Measurements from ENCODE around the gene SHISA3. TPM values are rescaled to one million over a fixed set of nuclear protein-coding genes. Genes with fewer than 3 reads are reported as not detected.

SHISA3 gene
- total RNA-seq, 1 experiment from 2014 or later = not detected

DNA sequence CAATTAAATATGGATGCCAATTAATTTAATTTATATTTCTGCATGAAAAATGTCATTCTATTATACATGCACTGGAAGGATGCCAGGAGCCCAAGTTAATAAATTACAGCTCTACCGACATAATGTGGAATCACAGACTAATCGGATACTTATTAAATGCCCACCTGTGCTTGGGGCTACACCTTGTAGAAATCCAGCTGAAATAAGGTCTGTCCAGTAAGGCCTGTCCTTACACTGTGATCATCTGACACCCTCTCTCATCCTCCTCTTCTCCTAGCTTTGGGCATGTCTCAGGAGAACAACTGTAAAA lies 6.0 kb upstream of the SHISA3 start:
- DNase-seq (ENCODE audit: low read depth) = no peak

DNA sequence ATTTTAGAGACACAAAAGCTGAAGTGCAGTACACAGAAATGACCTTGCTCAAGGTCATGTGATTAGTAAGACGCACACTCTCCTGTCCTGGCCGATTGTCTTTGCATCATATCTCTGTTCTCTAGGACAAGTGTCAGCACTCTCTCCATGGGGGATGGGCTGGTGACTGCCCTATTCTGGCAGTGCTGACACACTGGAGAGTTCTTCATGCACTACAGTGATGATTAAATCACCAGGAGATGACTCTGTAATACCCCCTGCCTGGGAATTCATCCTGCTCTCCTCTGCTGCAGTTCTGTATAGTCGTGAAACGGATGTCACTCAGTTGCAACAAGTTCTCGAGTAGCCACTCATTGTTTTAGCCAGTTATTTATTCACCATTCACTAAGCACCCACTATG lies 5.3 kb upstream of the SHISA3 start:
- peak; percentile 50 for DNase-seq (ENCODE audit: low read depth)

DNA sequence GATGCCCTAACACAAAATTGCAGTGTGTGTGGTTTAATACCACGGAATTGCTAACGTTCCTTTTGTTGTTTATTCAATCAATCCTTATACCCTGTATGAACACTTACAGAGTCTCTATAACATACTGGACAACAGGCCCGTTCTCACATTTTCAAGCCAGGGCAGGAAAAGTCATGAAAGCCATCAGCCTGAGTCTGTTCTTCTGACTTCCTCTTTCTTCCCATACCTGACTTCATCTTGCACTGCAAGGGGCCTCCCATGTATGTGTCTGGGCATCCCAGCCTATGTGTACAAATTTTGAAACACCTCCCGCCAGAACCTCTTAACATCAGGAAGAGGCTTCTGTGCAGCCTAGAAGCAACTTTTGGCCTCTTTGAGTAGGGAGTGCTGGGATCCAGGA lies 4.9 kb upstream of the SHISA3 start:
- DNase-seq (ENCODE audit: low read depth) = no peak

DNA sequence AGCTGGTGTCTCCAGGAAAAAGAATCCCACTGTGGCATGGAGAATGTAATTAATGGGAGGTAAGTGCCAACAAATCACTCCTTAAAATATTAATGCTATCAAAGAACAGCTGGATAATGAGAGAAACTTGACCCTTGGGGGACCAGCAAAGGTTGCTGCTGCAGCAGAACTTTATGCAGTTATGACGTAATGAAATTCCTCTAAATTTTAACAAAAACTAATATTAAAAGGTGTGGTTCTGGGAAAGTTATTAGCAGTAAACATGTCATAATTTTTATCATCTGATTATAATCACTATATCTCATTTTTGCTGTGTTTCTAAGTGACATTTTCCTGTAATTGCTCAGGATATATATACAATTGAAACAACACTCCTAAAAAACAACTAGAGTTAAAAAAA lies 1.7 kb upstream of the SHISA3 start:
- no peak for DNase-seq (ENCODE audit: low read depth)

DNA sequence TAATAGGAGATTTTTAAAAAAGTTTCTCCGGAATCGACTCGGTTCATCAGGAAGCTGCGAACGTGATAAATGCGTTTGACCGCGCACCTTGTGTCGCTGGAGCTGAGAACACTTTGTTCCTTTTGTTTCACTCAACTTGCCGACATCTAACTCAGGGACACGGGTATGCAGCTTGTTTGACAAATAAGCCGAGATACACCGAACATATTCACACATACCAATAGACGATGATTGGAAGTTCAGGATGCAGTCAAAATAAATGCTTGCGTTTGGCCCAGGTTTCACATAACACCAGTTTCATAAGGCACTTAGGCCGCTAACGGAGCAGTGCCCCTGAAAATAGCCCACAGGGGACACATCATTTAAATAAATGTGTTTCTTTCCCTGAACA lies 932 bp upstream of the SHISA3 start:
- no peak for DNase-seq (ENCODE audit: low read depth)

DNA sequence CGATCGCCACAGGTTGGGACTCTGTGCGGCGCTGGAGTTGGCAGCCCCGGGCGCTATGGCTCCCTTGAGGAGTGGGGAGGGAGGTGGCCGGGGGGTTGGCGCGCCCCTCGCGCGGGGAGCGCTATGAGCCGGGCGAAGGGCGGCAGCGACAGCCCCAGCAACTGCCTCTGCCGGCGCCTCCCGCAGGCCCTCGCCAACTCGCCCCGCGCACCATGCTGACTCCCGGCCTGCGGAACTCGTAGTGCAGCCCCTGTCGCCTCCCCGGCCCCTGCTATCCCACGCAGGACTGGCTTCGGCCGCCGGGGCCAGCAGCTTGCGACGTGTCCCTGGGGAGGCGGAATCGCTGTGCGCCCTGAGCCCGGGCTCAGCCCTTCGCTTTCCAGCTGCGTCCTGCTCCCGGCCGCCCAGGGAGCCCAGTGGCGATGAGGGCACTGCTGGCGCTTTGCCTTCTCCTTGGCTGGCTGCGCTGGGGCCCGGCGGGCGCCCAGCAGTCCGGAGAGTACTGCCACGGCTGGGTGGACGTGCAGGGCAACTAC lies 415 bp downstream of the SHISA3 start:
- DNase-seq (ENCODE audit: low read depth) = no peak

DNA sequence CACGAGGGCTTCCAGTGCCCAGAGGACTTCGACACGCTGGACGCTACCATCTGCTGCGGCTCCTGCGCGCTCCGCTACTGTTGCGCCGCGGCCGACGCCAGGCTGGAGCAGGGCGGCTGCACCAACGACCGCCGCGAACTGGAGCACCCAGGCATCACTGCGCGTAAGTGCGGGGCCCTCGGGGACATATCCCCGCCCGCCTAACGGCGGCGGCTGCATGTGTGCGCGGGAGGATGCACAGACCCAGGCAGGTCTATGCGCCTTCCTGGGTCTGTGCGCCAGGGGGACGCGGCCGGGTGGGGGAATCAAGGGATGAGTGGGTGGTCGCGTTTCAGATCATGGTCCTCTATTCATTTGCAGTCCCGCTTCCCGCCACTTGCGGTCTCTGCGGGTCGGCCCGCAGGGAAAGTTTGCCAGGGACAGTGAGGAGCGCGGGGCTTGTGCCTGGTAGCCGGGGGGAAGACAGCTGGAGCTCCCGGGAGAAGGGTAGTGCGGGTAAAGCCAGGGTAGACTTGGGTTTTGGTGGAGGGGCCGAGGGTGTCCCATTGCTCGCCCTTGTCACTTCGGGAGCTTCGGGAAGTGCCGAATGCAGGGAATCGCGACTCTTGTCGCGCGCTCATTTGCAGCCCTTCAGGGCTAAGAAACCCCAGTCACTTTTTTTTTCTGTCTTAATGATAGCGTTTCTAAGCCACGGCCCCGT lies 1.0 kb downstream of the SHISA3 start:
- no peak for DNase-seq (ENCODE audit: low read depth)

DNA sequence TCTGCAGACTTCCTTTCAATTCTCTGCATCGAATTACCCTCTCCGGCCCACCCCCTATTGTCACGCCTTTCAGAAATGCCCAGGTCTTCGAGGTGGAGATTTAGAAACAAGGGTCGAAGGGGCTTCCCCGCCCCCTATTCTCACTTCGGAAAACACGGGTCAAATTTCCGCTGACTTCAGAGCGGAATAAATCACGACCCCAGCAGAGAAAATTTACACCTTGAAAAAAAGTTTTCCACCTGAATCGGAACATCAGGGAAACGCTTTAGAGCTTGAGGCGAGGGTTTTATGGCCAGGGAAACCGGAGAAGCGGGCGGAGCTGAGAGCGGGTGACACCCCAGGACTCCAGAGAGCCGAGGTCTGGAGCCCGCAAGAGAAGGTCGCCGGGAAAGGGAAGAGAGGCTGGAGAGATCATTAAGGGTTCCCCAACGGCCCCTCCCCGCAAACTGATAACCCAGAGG lies 1.6 kb downstream of the SHISA3 start:
- DNase-seq (ENCODE audit: low read depth) = no peak

DNA sequence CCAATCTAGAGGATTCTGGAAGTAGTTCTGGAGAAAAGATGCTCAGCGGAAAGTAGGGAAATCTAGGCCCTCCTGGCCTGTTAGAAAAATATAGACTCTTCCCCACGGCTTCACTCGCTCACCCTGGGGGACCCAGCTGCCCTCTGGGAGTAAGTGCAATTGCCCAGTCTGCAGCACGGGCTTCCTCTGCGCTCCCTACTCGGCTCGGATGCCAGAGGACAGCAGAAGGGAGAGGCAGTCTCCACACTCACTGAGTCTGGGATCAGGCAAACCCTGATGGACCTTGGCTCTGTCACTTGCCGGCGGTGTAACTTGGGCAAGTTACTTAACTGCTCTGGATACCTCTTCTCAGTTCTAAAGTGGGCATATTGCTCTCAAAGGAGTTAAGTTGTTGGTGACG lies 2.1 kb downstream of the SHISA3 start:
- DNase-seq (ENCODE audit: low read depth) = no peak

DNA sequence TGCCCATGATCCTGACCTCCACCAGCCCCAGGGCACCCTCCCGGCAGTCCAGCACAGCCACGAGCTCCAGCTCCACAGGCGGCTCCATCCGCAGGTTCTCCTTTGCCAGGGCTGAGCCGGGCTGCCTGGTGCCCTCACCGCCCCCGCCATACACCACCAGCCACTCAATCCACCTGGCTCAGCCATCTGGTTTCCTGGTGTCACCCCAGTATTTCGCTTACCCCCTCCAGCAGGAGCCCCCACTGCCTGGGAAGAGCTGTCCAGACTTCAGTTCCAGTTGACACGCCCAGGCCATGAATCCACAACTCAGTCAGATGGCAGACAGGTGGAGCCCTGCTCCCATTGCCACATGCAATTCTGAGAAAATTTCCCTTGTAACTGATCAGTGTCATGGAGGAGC lies 3.9 kb downstream of the SHISA3 start:
- DNase-seq (ENCODE audit: low read depth) = peak; percentile 19

DNA sequence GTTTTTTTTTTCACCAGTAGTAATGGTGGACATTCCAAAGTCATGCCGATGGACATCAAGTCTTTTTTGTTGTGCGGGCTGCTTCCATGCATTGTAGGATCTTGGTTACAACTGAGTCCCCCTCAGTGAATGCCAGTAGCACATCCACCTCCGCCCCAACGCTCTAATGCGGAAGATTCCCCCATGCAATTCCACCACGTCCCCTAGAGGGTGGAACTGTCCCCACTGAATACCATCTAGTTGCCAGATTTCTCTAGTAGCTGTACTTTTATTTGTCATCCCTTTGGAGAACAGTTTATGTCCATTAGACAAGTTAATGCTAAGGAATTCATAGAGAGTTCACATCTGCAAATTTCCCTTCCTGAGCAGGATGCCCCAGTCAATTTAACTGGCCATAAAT lies 6.7 kb downstream of the SHISA3 start:
- DNase-seq (ENCODE audit: low read depth) = no peak

DNA sequence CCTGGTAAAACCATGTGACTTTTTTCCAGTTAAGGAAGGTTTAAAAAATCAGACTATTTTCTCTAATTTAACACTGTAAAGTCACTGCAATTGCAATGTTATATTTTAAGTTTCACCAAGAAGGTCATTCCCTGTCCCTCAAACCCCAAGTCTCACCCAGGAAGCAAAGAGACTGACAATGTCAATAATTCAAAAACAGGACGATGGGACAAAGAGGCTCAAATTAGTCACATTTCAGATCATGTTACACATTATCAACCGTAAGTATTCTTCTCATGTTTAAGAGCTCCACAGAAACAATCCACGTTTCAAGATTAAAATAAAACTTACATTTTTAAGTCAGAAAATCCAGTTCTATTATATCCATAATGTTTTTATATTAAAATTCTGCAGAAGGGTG lies 13.2 kb downstream of the SHISA3 start:
- DNase-seq (ENCODE audit: low read depth) = no peak

DNA sequence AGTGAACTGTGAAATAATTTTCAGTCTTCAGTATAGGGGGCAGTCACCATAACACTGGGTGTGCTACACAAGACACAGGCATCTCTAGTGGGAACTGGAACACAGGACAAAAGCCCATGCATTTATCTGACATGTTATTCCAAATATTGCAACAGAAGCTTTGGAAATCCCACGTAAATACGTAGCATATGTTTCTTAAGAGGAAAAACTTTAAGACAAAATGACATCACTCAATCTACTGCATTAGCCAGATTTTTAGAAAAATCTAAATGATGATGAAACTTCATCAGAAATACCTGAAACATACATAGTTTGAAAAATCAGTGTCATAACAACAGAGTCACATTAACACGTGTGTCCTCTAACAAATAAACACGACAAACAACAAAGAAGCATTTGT lies 14.5 kb downstream of the SHISA3 start:
- no peak for DNase-seq (ENCODE audit: low read depth)

DNA sequence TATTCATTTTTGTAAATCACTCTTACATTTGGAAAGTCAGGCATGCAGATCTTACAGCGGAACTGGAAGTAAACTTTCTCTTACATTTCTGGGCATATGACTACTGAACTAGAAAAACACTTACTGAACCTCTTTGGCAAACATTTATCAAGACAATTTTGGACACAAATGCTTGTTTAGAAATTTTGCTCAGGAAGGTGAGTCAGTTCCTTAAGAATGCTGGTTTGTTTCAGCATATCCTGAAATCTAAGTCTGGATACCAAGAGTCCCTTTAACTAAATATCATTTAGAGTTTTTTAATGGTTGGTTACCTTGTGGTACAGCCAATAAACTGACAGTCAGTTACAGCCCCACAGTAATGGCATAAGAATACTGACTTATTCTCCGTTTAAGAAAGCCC lies 15.0 kb downstream of the SHISA3 start:
- DNase-seq (ENCODE audit: low read depth) = peak; percentile 81

DNA sequence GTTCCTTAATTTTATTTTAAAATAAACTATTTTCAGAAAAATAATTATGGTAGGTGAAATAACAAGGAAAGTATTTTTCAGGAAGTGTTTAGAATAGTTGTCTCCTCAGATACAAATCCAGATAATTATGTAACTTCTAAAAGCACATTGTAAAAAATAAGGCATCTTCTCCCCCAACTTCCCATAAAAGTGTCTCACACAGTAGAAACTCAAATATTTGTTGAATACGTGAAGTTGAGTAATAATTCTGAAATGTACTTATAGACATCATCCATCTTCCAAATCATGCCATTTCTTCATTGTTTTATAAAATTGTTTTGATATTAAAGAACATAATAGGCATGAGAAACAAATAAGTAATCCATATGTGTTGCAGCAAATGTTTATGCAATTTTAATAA lies 18.0 kb downstream of the SHISA3 start:
- DNase-seq (ENCODE audit: low read depth) = no peak

DNA sequence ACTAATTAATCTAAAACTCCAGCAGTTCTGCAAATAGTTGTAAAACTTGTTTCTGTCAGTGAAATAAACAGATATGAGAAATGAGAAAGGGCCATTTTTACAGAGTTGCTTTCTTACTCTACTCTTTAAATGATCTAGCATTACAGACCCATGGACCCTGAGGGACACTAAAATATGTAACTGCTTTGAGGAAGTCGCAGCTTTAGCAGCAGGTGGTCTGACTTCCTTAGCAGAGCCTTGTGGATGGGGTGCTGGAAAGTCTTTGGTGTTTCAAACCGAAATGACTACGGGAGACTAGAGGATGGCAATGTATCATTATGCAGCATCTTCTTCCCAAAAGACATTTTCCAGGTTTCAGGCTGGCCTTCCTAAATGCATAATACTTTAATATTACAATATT lies 18.7 kb downstream of the SHISA3 start:
- no peak for DNase-seq (ENCODE audit: low read depth)

DNA sequence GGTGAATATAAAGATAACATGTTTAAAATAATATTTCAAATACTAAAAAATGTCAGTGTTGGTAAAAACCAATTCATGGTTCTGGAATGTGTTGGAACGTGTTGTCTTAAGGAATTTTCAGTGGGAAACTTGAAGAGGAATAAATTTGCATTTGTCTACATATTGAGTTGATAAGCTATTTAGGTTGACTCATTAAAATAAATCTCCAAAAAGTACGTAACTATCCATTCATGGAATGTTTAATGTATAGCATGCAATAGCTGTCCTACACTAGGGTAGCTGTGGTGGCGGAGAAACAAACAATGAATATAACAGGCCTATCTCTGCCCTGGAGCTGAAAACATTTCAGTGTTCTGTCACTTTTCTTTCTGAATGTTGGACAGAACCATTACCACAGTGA lies 20.3 kb downstream of the SHISA3 start:
- no peak for DNase-seq (ENCODE audit: low read depth)

DNA sequence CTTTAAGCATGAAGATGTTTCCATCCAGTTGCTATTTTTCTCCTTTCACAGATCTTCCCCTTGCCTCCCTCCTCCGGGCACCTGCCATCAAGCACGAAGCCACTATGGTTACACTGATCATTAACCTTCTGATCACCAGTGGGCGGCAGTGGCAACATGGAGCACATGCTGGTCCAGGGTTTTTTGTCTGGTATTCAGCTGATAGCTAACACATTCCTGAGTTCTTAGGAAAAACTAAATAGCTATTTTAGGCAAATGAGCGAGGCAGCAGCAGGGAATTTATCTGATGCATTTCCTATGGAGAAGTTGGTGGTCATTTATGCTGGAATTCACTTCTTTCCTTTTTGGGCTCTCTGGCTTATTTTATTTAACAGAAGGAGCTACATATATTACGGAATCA lies 22.9 kb downstream of the SHISA3 start:
- no peak for DNase-seq (ENCODE audit: low read depth)

DNA sequence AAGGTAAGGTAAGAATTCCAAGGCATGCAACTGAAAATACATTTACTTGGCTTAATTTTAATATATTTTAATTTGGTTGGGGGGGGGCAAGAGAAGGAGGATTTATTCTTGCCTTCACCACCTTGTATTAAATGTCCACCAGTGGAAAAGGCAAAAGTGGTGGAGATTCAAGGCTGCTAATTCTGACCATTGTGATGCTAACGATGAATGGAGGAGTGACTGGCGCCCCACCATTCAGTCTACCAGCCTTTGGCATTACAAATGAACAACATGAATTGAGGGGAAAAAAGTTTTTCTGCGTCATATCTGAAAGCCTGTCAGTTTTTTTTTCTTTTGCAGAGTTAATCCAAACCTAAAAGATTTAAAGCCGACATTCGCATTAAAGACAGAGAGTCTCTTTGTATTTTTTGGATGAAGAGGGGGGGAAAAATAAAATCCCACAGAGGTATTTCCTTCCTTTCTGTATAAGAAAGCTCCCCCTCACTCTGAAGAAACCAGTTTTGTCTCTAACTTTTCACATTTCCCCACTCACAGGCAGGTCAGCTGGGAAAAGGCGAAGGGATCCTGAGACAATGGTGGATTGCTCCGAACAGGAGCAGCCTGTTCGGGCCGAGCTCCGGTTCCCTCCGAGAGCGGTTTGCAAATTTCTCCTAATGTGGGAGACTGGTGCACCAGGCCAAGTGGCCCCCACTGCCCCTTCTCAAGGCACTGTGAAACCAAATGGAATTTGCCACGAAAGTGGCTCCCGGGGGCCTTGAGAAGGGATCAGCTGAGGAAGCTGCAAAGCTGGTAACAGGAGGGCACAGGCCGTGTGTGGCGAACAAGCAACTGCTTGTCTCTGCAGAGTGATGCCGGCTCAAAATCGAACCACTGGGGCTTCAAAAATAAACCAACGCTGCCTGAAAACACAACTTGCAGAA lies 28.1 kb downstream of the SHISA3 start:
- DNase-seq (ENCODE audit: low read depth) = no peak

DNA sequence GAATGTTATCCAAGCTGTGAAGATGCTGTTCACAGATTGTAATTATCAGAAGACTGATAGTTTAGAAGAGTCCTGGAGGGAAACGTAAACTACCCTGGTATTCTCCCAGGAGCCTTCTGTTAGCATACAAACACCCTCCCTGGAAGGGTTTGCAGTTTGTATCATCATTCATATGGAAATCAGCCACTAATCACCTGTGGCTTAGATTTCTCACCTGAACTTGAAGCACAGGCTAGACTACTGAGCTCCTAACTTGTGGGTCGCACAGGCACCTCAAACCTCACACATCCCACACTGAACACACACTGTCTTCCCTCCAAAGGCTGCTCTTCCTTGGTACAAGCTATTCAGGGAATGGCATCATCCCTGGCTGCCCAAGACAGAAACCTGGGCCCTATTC lies 30.7 kb downstream of the SHISA3 start:
- no peak for DNase-seq (ENCODE audit: low read depth)

DNA sequence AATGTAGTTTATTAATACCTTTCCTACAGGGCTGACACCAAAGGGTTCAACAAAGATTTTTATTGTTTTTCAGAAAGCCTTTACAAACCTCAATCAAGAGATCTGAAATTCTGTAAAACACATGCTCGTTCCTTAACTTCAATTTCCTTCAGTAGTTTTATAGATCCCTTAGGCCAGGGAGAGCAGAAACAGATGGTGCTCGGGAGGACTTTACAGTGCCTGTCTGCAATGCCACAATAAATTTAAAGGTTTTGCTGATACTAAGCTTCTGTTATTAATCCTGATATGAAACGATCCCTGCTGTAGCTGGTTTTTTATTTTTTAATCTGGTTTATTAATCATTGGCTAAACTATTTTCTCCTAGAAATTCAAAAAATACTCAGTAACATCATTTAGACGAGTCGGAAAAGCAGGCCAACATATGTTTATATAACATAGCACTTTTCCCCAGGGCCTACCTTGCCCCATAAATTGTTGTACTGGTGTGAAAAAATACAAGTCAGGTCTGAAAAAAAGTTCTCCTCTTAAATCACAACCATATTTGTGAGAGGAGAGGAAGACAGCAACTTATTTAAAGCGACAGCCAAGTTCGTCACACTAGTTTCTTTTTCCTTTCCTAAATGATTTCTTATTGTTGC lies 39.8 kb downstream of the SHISA3 start:
- DNase-seq (ENCODE audit: low read depth) = no peak

DNA sequence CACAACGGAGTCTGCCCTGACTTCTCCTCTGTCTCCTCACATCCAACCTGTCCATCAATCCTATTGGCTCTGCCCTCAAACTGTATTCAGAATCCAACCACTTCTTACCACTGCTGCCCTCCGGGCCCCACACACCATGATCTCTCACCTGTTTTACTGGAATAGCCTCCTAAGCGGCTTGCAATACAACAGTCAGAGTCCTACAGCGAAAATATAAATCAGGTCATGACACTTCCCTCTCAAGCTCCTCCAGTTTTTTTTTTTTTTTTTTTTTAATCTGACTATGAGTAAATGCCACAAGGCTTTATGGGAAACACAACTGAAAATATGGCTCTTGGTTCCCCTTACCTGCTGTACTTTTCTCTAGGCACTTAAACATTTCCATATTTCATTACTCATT lies 42.8 kb downstream of the SHISA3 start:
- no peak for DNase-seq (ENCODE audit: low read depth)

All from HT1080 (cell line).